PFSK-1 (cell line): ENCODE results near the gene TMEM120B.

Source experiments
- FOXP2 ChIP-seq: optimal IDR thresholded peaks from 2 replicates; pipeline ENCODE3; 2011; ENCODE audit warnings: borderline replicate concordance, control low read depth, inconsistent platforms; ENCODE audit not compliant: insufficient read depth; ENCODE audit errors: extremely low read length, extremely low read depth
- POLR2AphosphoS5 ChIP-seq: IDR thresholded peaks from 2 replicates; pipeline ENCODE4 v1.6.1; 2012; ENCODE audit warnings: low read depth, mild to moderate bottlenecking, control low read depth, low read length, moderate library complexity
- REST ChIP-seq, 2 experiments: IDR thresholded peaks; 2 replicates each; pipeline versions ENCODE4 v1.6.1 to v1.8.0; 2011 to 2012; ENCODE audit warnings: low read depth in 2 of 2, low read length in 2 of 2, control low read depth in 1 of 2, inconsistent platforms in 1 of 2, mild to moderate bottlenecking in 1 of 2, moderate library complexity in 1 of 2; ENCODE audit not compliant: insufficient read depth in 1 of 2
- SIN3A ChIP-seq: IDR thresholded peaks from 2 replicates; pipeline ENCODE4 v1.6.1; 2012; ENCODE audit warnings: mild to moderate bottlenecking, low read length, moderate library complexity, borderline replicate concordance; ENCODE audit not compliant: insufficient read depth
- TAF1 ChIP-seq: IDR thresholded peaks from 2 replicates; pipeline ENCODE4 v1.6.1; 2012; ENCODE audit warnings: low read length, control low read depth, borderline replicate concordance; ENCODE audit not compliant: insufficient read depth

GRCh38 chr12:121725423-121725822 is 12.9 kb downstream of the TMEM120B start:
- TF ChIP-seq POLR2AphosphoS5: no peak
- no peak for TF ChIP-seq REST (IDR thresholded peaks at IDR 0.05; ENCODE audit: insufficient read depth in 1 of 2, low read depth in 2 of 2, low read length in 2 of 2)
- no peak for TF ChIP-seq TAF1
- TF ChIP-seq SIN3A: no peak
- TF ChIP-seq FOXP2: no peak
